GM18517 (cell line): ENCODE measurements around the gene NR1H3.

Source experiments
- ATAC-seq: cut with Tn5 transposase; IDR thresholded peaks from one replicate; pipeline ENCODE4 v1.9.1; 2021; ENCODE audit warnings: mild to moderate bottlenecking, moderate library complexity; ENCODE audit not compliant: unreplicated experiment

The NR1H3 gene

GRCh38 chr11:47269002-47269828 is 11.4 kb downstream of the NR1H3 start:
- ATAC-seq: peak; percentile 49

- ATAC-seq: peak; percentile 74
Observed at GRCh38 chr11:47269829-47270305, 12.1 kb downstream of the NR1H3 start, which contains the start of gene MADD. TSS of gene MADD (plus strand) at chr11:47270133.

- no peak for ATAC-seq
Observed at GRCh38 chr11:47270331-47271271, 12.8 kb downstream of the NR1H3 start.

GRCh38 chr11:47271328-47271727 is 13.5 kb downstream of the NR1H3 start:
- ATAC-seq: no peak

GRCh38 chr11:47271961-47272661 is 14.3 kb downstream of the NR1H3 start:
- no peak for ATAC-seq

- no peak for ATAC-seq
Observed at GRCh38 chr11:47272706-47273105, 14.9 kb downstream of the NR1H3 start.

GRCh38 chr11:47274495-47275235 is 16.9 kb downstream of the NR1H3 start:
- ATAC-seq: no peak

- no peak for ATAC-seq
Observed at GRCh38 chr11:47276923-47277322, 19.1 kb downstream of the NR1H3 start.

- ATAC-seq: no peak
Observed at GRCh38 chr11:47278058-47278457, 20.3 kb downstream of the NR1H3 start.

- ATAC-seq: no peak
Observed at GRCh38 chr11:47278769-47279168, 21.0 kb downstream of the NR1H3 start.

- ATAC-seq: no peak
Observed at GRCh38 chr11:47280099-47280498, 22.3 kb downstream of the NR1H3 start.

- ATAC-seq: no peak
Observed at GRCh38 chr11:47280860-47281259, 23.1 kb downstream of the NR1H3 start.

GRCh38 chr11:47282462-47282861 is 24.7 kb downstream of the NR1H3 start:
- no peak for ATAC-seq

GRCh38 chr11:47284151-47284550 is 26.4 kb downstream of the NR1H3 start:
- no peak for ATAC-seq

GRCh38 chr11:47285969-47286770 is 28.4 kb downstream of the NR1H3 start:
- no peak for ATAC-seq

- no peak for ATAC-seq
Observed at GRCh38 chr11:47288066-47288465, 30.3 kb downstream of the NR1H3 start.

- no peak for ATAC-seq
Observed at GRCh38 chr11:47289856-47290255, 32.1 kb downstream of the NR1H3 start.

GRCh38 chr11:47295385-47295784 is 37.6 kb downstream of the NR1H3 start:
- no peak for ATAC-seq

GRCh38 chr11:47296045-47296444 is 38.2 kb downstream of the NR1H3 start:
- no peak for ATAC-seq
